ENCODE data around the gene BCAR3. TPM values are rescaled to one million over a fixed set of nuclear protein-coding genes. Genes with fewer than 3 reads are reported as not detected.

The BCAR3 gene
- total RNA-seq, 6 experiments from 2014 or later: 24.4 to 55.1 (median 26.2) TPM

DNA sequence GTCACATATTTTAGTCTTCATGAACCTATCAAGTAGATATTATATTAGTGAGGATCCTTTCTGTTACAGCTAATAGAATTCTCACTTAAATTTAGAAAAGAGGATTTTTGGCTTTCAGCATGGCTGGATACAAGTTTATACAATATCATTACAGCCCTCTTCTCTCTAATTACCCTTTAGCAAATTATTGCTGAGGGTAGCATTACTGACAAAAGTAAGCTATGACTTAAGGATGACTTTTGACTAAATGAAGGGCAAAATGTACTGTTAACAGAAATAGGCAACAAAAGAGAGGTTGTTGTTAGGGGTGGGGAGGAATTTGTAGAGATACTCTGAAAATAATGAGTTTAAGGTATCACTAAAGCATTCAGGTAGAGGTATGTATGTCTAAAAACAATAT is 148.0 kb downstream of the BCAR3 start:
- peaks cover 13% of the 10 kb centered on the region for H3K4me1 Mint-ChIP-seq (ENCODE audit: low read depth)
- no peak overlapping the region for H3K4me3 Mint-ChIP-seq
- peaks cover 3% of the 10 kb centered on the region for H3K27me3 Mint-ChIP-seq (ENCODE audit: insufficient read depth)
- DNase-seq: no peak
- no peaks in the 10 kb centered on the region for H3K36me3 Mint-ChIP-seq (ENCODE audit: low read depth)
- TF ChIP-seq, protein P1, sequence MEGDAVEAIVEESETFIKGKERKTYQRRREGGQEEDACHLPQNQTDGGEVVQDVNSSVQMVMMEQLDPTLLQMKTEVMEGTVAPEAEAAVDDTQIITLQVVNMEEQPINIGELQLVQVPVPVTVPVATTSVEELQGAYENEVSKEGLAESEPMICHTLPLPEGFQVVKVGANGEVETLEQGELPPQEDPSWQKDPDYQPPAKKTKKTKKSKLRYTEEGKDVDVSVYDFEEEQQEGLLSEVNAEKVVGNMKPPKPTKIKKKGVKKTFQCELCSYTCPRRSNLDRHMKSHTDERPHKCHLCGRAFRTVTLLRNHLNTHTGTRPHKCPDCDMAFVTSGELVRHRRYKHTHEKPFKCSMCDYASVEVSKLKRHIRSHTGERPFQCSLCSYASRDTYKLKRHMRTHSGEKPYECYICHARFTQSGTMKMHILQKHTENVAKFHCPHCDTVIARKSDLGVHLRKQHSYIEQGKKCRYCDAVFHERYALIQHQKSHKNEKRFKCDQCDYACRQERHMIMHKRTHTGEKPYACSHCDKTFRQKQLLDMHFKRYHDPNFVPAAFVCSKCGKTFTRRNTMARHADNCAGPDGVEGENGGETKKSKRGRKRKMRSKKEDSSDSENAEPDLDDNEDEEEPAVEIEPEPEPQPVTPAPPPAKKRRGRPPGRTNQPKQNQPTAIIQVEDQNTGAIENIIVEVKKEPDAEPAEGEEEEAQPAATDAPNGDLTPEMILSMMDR (IDR thresholded peaks at IDR 0.05): no peak
- no peak overlapping the region for H3K27ac Mint-ChIP-seq
- no peaks in the 10 kb centered on the region for H3K9me3 Mint-ChIP-seq

DNA sequence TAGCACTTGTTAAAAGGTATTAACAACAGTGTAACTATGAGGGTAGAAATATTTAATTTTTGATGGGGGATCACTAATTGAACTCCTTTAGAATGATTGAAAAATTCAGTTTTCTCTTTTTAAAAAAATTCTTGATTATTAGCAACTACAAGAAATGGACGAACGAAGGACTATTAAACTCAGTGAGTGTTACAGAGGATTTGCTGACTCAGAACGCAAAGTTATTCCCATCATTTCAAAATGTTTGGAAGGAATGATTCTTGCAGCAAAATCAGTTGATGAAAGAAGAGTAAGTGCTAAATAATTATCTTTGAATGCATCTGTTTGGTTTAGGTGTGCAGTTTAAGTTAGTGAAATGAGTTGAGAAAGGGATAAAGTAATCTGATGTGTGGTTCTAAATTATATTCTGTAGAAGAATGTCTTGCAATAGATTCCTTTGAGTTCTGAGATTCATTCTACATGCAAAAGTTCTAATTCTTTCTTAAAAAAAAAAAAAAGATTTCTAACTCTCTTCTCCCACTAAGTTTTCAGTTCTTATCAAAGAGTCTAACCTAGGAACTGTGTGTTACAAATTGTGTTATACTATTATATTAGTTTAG is 148.8 kb downstream of the BCAR3 start:
- Mint-ChIP-seq H3K27ac (no peak overlapping the region), H3K36me3 (ENCODE audit: low read depth) (no peaks in the 10 kb centered on the region), H3K4me3 (no peak overlapping the region), H3K27me3 (ENCODE audit: insufficient read depth) (peaks cover 3% of the 10 kb centered on the region), H3K4me1 (ENCODE audit: low read depth) (peaks cover 8% of the 10 kb centered on the region), H3K9me3 (no peaks in the 10 kb centered on the region)
- TF ChIP-seq, protein P1 (IDR thresholded peaks at IDR 0.05): no peak
- no peak for DNase-seq

DNA sequence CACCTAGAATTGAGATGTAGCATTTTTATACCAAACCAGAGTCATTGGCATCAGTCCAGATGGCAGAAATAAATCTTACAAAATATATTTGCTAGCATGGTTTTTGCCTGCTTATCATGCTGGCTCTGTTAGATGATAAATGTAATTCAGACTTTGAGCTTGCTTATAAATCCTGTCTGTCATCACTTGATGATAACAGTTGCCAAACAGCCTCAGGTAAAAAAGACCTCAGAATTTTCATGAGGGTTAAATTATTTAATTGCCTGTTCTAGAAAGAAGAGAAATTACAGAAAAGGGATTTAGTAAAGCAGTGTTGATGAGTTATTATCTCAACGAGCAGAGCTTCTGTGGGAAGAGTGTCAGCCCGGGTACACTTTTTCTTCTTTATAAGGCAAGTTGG is 150.4 kb downstream of the BCAR3 start:
- no peaks in the 10 kb centered on the region for H3K36me3 Mint-ChIP-seq (ENCODE audit: low read depth)
- H3K27ac Mint-ChIP-seq: no peak overlapping the region
- no peak overlapping the region for H3K4me3 Mint-ChIP-seq
- peaks cover 3% of the 10 kb centered on the region for H3K27me3 Mint-ChIP-seq (ENCODE audit: insufficient read depth)
- no peaks in the 10 kb centered on the region for H3K9me3 Mint-ChIP-seq
- TF ChIP-seq, protein P1 (IDR thresholded peaks at IDR 0.05): no peak
- no peak for DNase-seq
- no peaks in the 10 kb centered on the region for H3K4me1 Mint-ChIP-seq (ENCODE audit: low read depth)

DNA sequence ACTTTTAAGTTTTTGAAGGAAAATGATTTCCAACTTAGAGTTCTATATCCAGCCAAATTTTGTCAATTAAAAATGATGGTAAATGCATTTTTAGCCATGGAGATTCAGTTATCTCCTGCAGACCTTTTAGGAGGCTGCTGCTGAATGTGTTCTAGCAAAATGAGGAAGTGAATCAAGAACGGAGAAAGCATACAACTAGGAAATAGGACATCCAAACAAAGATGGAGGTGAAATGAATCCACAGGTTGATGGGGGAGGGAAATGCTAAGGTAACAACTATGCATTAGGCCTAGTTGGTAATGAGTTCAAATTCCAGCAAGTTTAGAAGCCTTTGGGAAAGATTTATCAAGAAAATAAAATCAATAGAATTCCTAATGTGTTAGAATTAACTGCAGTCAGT is 153.2 kb downstream of the BCAR3 start:
- H3K27ac Mint-ChIP-seq: no peak overlapping the region
- H3K36me3 Mint-ChIP-seq (ENCODE audit: low read depth): no peaks in the 10 kb centered on the region
- DNase-seq: no peak
- H3K9me3 Mint-ChIP-seq: no peaks in the 10 kb centered on the region
- TF ChIP-seq, protein P1 (IDR thresholded peaks at IDR 0.05): no peak
- peaks cover 4% of the 10 kb centered on the region for H3K27me3 Mint-ChIP-seq (ENCODE audit: insufficient read depth)
- no peaks in the 10 kb centered on the region for H3K4me1 Mint-ChIP-seq (ENCODE audit: low read depth)
- H3K4me3 Mint-ChIP-seq: no peak overlapping the region

DNA sequence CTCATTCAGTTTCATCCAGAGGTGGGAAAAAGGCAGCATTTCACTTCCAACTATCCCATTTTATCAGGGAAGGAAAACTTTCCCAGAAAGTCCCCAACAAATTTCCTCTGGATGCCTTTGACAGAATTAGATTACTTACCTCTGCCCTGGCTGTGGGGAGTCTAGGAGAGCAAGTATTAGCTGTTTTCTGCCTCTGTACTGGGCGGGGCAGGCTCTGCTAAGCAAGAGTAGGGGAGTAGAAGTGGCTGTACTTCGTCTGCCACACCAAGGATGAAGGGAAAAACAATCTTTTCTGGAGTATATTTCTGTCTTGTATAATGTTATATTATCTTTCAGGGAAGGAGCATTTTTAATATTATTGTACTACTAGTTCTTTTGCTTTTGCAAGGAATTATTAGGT is 155.2 kb downstream of the BCAR3 start:
- no peak overlapping the region for H3K4me3 Mint-ChIP-seq

More for the DNA sequence above, 155.2 kb downstream of the BCAR3 start:
- Mint-ChIP-seq H3K27me3 (ENCODE audit: insufficient read depth) (peaks cover 2% of the 10 kb centered on the region), H3K4me1 (ENCODE audit: low read depth) (no peaks in the 10 kb centered on the region), H3K27ac (no peak overlapping the region), H3K9me3 (no peaks in the 10 kb centered on the region), H3K36me3 (ENCODE audit: low read depth) (no peaks in the 10 kb centered on the region)
- TF ChIP-seq, protein P1 (IDR thresholded peaks at IDR 0.05): no peak
- DNase-seq: no peak

All from HFFc6 (cell line).